HK-2 (cell line): ENCODE measurements around the gene NLGN3.

Experiments used
- DNase-seq: peaks from one replicate; pipeline ENCODE4 v3.0.0-alpha.2; 2018; ENCODE audit not compliant: unreplicated experiment

NLGN3 gene

GRCh38 chrX:71214152-71214551 is 69.5 kb downstream of the NLGN3 start:
- no peak for DNase-seq

GRCh38 chrX:71214604-71215337 is 70.1 kb downstream of the NLGN3 start:
- DNase-seq = no peak

GRCh38 chrX:71215338-71215912 is 70.8 kb downstream of the NLGN3 start:
- no peak for DNase-seq

GRCh38 chrX:71216485-71216884 is 71.8 kb downstream of the NLGN3 start:
- DNase-seq = no peak

GRCh38 chrX:71217298-71217697 is 72.7 kb downstream of the NLGN3 start:
- no peak for DNase-seq
